Measurements from ENCODE around the gene ANKAR. TPM values are rescaled to one million over a fixed set of nuclear protein-coding genes. Genes with fewer than 3 reads are reported as not detected.
"Not testable (repeated sequence)": the region's sequence is repeated elsewhere in the genome, so short reads cannot be mapped to it uniquely, and the experiment has no call there.

The ANKAR gene
- total and polyA plus RNA-seq, 12 donors, result 0.64 to 9.3 (median 5.6) TPM

DNA sequence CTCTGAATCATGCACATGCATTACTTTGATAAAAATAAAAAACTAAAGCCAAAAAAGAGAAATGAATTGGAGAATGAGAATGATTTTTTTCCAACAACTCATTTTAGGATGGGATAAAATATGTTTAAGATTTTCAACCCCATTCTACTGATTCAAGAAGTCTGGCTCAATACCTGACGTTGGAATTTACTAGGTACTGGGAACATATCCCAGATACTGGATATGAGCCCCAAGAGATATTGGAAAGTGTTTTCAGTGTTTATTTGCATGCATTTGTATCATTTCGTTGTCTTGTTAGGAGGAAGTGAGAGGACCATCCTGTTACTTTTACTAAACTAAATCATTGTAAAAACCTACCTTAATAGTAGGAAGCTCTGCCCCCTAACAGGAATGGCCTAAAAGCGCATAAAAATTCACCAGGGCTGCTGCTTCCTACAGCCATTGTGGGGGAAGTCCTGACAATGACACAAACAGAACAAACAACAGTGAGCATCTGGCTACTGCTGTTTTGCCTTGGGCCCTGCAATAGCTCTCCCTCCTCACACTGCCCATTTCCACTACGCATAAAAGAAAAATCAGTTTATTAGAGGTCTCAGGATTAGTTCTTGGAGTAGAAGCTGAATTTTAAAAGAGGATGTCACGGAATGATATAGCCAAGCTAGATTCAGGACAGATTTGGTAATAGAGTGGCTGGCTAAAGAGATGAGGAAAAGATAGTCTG lies 35.2 kb downstream of the ANKAR start:
- intact Hi-C loops (cut with DNase I), result no loop called here
- ATAC-seq (no peak), DNase-seq (no peak)
- H3K9me3 ChIP-seq, result no peaks in the 10 kb centered on the region
- H3K4me3 ChIP-seq, result no peak overlapping the region
- TF ChIP-seq CTCF (IDR thresholded peaks at IDR 0.05), result no peak
- H3K27me3 ChIP-seq, result no peaks in the 10 kb centered on the region
- no peak overlapping the region for H3K27ac ChIP-seq
- H3K4me1 ChIP-seq, result no peaks in the 10 kb centered on the region
- peaks cover 0 to 50% (median 15%) of the 10 kb centered on the region in 9 donors for H3K36me3 ChIP-seq
- 93% methylated on average over 5 of the region's 5 CpGs for WGBS, 2 donors

GRCh38 chr2:189717593-189717992 lies 43.1 kb downstream of the ANKAR start:
- H3K4me3 ChIP-seq; H3K27me3 ChIP-seq; intact Hi-C loops (cut with DNase I); H3K4me1 ChIP-seq; ATAC-seq; H3K27ac ChIP-seq; DNase-seq: not testable (repeated sequence)
- H3K9me3 ChIP-seq, result peaks cover 0 to 21% (median 0%) of the 10 kb centered on the region in 11 donors
- peaks cover 0 to 25% (median 0%) of the 10 kb centered on the region in 9 donors for H3K36me3 ChIP-seq
- WGBS, 2 donors, result 84 to 93% methylated on average over 1 of the region's 1 CpG

GRCh38 chr2:189719571-189719970 lies 45.1 kb downstream of the ANKAR start:
- intact Hi-C loops (cut with DNase I), result no loop called here
- no peak for ATAC-seq
- Histone ChIP-seq H3K27me3 (no peaks in the 10 kb centered on the region), H3K9me3 (peaks cover 0 to 21% (median 0%) of the 10 kb centered on the region in 11 donors), H3K4me3 (no peak overlapping the region), H3K4me1 (no peaks in the 10 kb centered on the region), H3K27ac (no peak overlapping the region), H3K36me3 (peaks cover 0 to 25% (median 0%) of the 10 kb centered on the region in 9 donors)
- no peak for TF ChIP-seq CTCF (IDR thresholded peaks at IDR 0.05)
- no peak for DNase-seq
- WGBS, 2 donors, result 90 to 91% methylated on average over 4 of the region's 4 CpGs

DNA sequence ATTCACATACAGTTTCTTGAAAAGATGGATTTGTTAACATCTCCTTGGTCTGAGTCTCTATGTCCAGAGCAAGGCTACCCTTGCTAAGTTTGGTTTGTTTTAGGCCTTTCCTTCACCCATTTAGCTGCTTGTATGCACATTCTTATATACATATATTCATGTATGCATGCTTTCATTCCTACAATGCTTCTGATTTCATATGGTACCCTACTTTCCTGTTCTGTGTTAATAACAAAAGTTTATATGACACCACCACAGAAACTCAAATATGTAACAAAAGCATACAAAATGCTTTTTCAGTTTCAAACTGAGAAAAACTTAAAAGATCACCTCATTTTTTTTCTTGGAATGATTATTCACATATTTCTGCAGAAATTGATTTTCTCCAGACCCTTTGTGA lies 48.7 kb downstream of the ANKAR start:
- Histone ChIP-seq H3K36me3 (peaks cover 0 to 32% (median 3%) of the 10 kb centered on the region in 9 donors), H3K4me3 (no peak overlapping the region), H3K27ac (no peak overlapping the region), H3K9me3 (no peaks in the 10 kb centered on the region), H3K4me1 (no peaks in the 10 kb centered on the region), H3K27me3 (no peaks in the 10 kb centered on the region)
- DNase-seq (no peak), ATAC-seq (no peak)
- TF ChIP-seq CTCF (IDR thresholded peaks at IDR 0.05), result no peak
- intact Hi-C loops (cut with DNase I), result no loop called here

Other genes starting within 250 kb of the ANKAR start
- 10 to 100 TPM; 15.4 to 19.2 (median 17.3) TPM for gene WDR75, start 233.2 kb upstream of the ANKAR start, total RNA-seq
- gene WDR75, start 233.2 kb upstream of the ANKAR start, polyA plus RNA-seq, result 10 to 100 TPM; 11.8 to 15.9 TPM
- 10 to 100 TPM; 31.1 to 93.9 (median 47.9) TPM for gene SLC40A1, start 93.9 kb upstream of the ANKAR start, total RNA-seq
- 10 to 100 TPM in 1 of 2 donors, 1 to 10 TPM in 1; 9.4 to 15.1 TPM for gene SLC40A1, start 93.9 kb upstream of the ANKAR start, polyA plus RNA-seq
- gene ASNSD1, start 13.2 kb upstream of the ANKAR start, total RNA-seq, result 10 to 100 TPM; 25.9 to 46.7 (median 30.8) TPM
- 10 to 100 TPM; 29.3 to 32.1 TPM for gene ASNSD1, start 13.2 kb upstream of the ANKAR start, polyA plus RNA-seq
- gene OSGEPL1, start 88.1 kb downstream of the ANKAR start, total RNA-seq, result 10 to 100 TPM in 5 of 10 donors, 1 to 10 TPM in 5; 5.8 to 14.1 (median 9.9) TPM
- 1 to 10 TPM; 3.9 to 5.0 TPM for gene OSGEPL1, start 88.1 kb downstream of the ANKAR start, polyA plus RNA-seq
- 10 to 100 TPM; 18.1 to 29.3 (median 23.5) TPM for gene ORMDL1, start 109.7 kb downstream of the ANKAR start, total RNA-seq
- 10 to 100 TPM; 34.7 to 88.2 TPM for gene ORMDL1, start 109.7 kb downstream of the ANKAR start, polyA plus RNA-seq
- gene PMS1, start 109.8 kb downstream of the ANKAR start, total RNA-seq, result 10 to 100 TPM in 8 of 10 donors, 1 to 10 TPM in 2; 7.0 to 15.1 (median 11.5) TPM
- 10 to 100 TPM in 1 of 2 donors, 1 to 10 TPM in 1; 4.1 to 17.3 TPM for gene PMS1, start 109.8 kb downstream of the ANKAR start, polyA plus RNA-seq